ENCODE data around the gene LPP. TPM values are rescaled to one million over a fixed set of nuclear protein-coding genes. Genes with fewer than 3 reads are reported as not detected.
"Not testable (repeated sequence)": the region's sequence is repeated elsewhere in the genome, so short reads cannot be mapped to it uniquely, and the experiment has no call there.

The LPP gene
- total RNA-seq, 1 experiment from 2014 or later, result 12.6 TPM

- in situ Hi-C loops (cut with HindIII; ENCODE audit: low sequenced_read_pairs), result no loop called here
- no peak for DNase-seq (ENCODE audit: low spot score)
These were observed 277.1 kb downstream of the LPP start for GRCh38 chr3:188431040-188431439.

DNA sequence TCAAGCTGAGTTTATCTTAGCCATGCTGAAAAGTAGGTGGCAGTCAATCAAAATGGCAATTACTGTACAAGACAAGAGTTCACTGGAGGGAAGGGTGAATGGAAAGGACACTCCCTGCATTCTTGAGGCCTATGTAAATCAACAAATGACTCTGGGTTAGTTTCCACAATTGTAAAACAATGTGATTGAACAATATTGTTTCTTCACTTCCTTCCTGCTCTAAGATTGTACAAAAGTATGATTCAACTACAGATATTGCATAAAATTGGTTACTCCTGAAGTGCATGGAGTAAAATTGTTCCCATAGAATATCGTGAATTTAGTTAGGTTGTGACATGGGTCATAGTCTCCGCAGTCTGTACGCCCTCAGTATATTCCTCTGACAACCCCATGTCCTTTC, 277.6 kb downstream of the LPP start:
- in situ Hi-C loops (cut with HindIII; ENCODE audit: low sequenced_read_pairs), result no loop called here

DNA sequence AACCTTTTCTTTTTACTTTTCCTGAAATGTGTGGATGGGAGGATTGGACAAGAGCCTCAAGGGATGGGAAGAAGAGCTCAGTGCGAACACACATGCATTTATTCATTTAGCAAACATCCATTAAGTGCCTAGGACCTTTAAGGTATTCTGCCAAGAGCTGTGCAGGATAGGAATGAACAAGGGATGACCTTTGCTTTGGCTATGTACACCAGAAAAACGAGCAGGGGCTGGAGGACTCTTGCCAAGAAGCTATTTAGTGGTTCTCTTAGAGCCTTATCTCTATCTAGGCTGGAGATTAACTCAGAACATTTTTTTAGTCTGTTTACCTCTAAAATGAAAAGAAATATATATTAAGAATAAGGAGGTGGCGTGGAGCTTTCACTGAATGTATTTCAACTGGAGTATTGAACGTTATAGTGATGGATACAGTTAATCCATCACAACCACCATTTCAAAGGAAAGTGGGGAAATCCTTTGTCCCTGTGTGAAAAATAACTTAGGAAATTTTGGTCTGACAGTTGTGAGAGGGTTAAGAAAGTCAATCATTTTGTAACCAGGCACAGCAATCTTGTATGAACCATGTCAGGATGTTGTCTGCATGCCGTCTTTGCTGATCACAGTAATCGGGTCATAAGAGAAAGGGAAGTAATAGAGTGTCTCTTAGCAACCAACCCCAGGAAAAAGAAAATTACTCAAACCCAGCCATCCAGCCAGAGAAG, 279.0 kb downstream of the LPP start:
- DNase-seq (ENCODE audit: low spot score), result no peak
- in situ Hi-C loops (cut with HindIII; ENCODE audit: low sequenced_read_pairs), result no loop called here

More for the DNA sequence above, 277.6 kb downstream of the LPP start:
- DNase-seq (ENCODE audit: low spot score), result no peak

- in situ Hi-C loops (cut with HindIII; ENCODE audit: low sequenced_read_pairs), result no loop called here
- DNase-seq (ENCODE audit: low spot score), result no peak
These were observed 279.7 kb downstream of the LPP start for GRCh38 chr3:188433521-188434150.

DNA sequence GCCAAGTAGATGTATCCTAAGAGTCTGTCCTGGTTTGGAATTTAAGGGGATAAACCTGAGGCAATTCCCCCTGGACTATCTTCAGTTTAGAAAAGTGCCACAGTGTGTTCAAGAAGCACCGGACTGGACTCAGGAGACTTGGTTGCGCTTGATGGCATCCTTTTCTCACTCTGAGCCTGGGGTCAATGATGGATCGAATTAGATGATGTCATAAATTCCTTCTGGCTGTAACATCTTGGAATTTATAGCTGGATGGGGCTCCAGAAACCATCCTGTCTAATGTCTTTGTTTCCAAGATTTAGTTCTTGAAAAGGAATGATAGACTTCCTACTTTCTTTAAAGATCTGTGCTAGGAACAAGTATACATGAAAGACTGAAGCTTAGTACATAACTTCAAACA, 280.6 kb downstream of the LPP start:
- in situ Hi-C loops (cut with HindIII; ENCODE audit: low sequenced_read_pairs), result no loop called here
- DNase-seq (ENCODE audit: low spot score), result no peak

DNA sequence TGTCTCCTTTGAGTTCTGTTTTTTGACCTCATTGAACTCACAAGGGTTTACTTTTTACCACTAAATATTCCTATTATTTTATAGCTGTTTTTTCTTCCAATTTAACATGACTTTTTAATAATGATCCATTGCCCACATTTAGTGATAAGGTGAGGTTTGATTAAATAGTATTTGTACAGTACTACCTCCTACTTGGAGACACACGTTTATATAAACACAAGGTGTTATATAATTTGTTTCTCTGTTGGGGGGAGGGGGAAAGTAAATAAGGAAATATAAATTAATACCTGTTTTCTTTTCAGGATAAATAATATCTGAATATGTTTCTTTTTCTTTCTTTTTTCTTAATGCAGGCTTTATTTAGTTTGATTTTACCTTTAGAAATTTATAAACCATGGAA, 281.3 kb downstream of the LPP start:
- no peak for DNase-seq (ENCODE audit: low spot score)

DNA sequence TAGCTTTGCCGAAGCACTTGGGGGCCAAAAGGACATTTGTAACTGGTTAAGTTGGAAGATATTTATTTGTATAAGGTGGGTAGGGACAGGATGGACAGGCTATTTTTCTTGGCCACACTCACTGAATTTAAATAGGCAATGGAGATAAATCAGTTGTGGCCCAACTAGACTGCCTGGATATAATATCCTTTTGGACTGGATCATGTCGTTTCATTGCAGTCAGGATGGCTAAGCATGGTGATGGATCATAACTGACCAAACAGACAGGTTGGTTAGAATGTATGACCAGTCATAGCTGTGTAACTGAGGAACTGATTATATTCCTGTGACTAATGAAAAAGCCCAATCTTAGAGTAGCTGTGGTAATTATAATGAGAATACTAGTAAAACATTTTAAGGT, 284.0 kb downstream of the LPP start:
- no peak for DNase-seq (ENCODE audit: low spot score)
- in situ Hi-C loops (cut with HindIII; ENCODE audit: low sequenced_read_pairs), result no loop called here

More for the DNA sequence above, 281.3 kb downstream of the LPP start:
- in situ Hi-C loops (cut with HindIII; ENCODE audit: low sequenced_read_pairs), result no loop called here

GRCh38 chr3:188439080-188439479, 285.1 kb downstream of the LPP start:
- no peak for DNase-seq (ENCODE audit: low spot score)
- in situ Hi-C loops (cut with HindIII; ENCODE audit: low sequenced_read_pairs), result no loop called here

DNA sequence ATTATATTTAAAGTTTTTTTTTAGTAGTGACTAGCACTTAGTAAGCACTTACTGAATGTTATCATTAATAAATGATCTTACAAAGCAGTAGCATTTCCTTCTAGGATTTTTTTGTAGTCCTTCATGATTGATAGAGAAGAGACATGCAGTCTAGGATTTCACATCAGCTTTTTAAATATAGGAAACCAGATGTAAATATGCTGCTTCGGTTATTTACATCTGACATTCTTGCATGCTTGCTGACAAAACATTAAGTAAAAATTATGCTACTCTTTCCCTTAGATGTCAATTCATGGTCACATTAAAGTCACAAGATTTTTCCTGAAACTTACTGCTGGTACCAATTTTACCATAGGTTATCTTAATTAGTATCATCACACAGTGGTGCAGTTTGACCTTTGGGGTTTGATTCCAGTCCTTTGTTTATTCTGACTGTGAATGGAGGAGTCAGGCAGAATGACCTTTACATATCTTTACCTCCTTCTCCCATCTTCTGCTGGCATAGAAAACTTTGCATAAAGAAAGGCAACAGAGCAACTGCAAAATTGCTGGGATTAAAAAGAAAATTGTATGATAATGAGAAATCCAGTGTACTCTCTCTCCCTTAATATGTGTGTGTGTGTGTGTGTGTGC, 286.5 kb downstream of the LPP start:
- no peak for DNase-seq (ENCODE audit: low spot score)
- in situ Hi-C loops (cut with HindIII; ENCODE audit: low sequenced_read_pairs), result no loop called here

DNA sequence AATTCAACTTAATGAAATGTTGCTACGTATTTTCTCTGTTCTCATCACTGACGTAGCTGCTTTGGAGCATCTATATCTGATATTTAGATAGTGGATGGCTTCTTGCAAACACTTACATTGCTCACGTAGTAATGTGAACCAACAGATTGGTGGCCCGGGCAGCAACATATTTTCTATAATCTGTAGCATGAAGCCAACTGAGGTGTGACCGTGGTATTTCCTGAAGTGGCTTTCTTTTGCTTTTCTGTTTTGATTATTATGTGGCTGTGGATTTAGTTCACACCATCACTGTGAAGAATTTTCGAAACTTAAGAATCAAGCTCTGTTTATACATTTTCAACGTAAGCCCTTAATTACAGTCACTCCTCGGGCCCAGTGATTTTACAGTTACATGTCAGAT, 288.5 kb downstream of the LPP start:
- no peak for DNase-seq (ENCODE audit: low spot score)
- in situ Hi-C loops (cut with HindIII; ENCODE audit: low sequenced_read_pairs), result no loop called here

DNA sequence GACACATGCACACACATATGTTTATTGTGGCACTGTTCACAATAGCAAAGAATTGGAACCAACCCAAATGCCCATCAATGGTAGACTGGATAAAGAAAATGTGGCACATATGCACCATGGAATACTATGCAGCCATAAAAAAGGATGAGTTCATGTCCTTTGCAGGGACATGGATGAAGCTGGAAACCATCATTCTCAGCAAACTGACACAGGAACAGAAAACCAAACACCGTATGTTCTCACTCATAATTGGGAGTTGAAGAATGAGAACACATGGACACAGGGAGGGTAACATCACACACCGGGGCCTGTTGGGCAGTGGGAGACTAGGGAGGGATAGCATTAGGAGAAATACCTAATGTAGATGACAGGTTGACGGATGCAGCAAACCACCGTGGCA, 291.2 kb downstream of the LPP start:
- in situ Hi-C loops (cut with HindIII; ENCODE audit: low sequenced_read_pairs); DNase-seq (ENCODE audit: low spot score): not testable (repeated sequence)

DNA sequence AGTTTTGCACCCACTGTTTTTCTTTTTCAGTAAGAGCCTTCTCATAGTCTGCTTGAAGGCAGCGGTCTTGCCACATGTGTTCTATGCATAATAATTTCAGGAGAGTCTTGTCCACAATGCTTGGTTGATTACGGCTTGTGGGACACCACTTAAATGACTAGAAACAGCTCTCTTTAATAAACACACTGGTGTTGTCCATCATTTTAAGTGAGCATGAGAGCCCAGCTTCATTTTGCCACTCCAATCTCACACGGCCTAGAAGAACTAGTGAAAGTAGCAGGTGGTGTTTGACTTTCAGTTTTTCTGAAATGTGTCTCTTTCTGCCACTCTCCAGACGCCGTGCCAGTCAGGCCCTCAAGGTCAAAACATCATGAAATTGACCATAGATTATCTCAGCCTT, 292.1 kb downstream of the LPP start:
- no peak for DNase-seq (ENCODE audit: low spot score)
- in situ Hi-C loops (cut with HindIII; ENCODE audit: low sequenced_read_pairs), result no loop called here

DNA sequence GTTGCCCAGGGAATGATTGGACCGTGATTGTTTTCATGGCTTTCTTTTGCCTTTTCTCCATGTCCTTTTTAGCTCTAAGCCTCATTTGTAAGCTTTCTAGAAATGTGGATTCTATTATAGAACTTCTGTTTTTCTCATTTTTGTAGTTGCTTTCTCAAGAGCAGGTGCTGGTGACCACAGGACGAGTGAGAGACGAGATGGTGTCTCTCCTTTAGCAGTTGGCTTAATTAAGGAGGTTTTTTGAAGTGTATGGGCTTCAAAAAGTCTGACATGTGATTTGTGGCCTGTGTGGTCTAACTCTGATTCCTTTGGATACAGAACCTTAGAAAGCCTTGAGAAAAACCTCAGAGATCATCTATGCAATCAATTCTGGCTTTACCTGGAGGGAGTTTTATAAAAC, 292.8 kb downstream of the LPP start:
- in situ Hi-C loops (cut with HindIII; ENCODE audit: low sequenced_read_pairs), result no loop called here
- DNase-seq (ENCODE audit: low spot score), result no peak

DNA sequence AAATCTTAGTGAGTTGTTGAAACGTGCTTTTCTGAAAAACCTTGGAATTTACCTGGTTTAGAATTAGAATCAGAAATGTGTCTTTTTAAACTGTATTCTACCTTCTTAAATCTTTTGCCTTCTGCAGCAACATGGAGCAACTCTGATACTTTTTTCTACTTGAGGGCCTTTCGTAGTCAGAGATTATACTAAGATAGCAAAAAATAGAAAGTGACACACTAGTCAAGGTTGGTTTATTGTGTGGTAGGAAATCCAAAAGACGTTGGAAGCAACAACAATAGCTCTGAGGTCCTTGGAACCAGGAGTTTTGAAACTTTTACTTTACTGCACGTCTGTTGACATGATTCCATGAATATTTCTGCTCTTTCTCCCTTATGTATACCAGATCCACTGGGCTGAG, 294.9 kb downstream of the LPP start:
- in situ Hi-C loops (cut with HindIII; ENCODE audit: low sequenced_read_pairs), result no loop called here
- no peak for DNase-seq (ENCODE audit: low spot score)

DNA sequence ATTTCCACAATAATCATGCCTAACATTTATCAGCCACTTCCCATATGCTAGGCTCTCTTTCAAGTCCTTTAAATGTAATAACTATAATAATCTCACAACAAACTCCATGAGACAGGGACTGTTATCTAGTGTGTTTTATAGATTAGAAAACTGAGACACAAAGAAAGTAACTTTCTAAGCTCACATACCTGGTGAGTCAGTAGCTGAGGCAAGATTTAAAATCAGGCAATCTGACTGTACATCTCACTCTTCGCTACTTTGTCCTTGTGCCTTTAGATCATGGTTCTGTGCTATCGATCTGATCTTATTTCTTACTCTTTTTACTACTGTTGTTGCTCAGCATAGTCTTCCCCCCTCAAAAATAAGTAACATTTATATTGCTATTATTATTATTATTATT, 295.5 kb downstream of the LPP start:
- DNase-seq (ENCODE audit: low spot score), result no peak
- in situ Hi-C loops (cut with HindIII; ENCODE audit: low sequenced_read_pairs), result no loop called here

DNA sequence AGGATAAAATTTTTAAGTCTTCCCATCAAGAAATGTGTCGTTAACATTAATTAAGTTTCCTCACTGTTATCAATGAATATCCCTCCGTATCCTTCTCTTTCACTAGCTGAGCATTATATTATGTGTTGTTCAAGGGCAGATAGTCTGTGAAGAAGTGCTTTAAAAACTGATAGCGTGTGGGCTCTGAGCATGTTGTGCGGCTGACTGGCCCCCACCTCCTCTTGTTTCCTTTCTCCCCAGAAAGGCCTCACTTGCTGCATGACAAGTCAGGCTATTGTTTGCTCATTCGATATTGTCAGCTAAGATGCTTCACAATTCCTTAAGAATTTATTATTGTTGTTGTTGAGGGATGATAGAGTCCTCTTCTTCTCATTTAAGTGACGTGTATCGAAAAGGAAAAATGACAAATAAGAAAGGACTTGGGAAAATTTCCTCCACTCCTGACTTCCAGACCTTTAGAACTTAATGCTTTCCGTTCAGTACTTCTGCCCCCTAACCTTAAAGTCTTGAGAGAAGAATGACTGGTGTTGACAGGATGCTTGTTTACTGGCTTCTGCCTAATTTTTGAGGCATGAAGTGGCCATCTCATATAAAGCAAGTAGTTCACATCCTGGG, 298.3 kb downstream of the LPP start:
- in situ Hi-C loops (cut with HindIII; ENCODE audit: low sequenced_read_pairs), result no loop called here
- no peak for DNase-seq (ENCODE audit: low spot score)

DNA sequence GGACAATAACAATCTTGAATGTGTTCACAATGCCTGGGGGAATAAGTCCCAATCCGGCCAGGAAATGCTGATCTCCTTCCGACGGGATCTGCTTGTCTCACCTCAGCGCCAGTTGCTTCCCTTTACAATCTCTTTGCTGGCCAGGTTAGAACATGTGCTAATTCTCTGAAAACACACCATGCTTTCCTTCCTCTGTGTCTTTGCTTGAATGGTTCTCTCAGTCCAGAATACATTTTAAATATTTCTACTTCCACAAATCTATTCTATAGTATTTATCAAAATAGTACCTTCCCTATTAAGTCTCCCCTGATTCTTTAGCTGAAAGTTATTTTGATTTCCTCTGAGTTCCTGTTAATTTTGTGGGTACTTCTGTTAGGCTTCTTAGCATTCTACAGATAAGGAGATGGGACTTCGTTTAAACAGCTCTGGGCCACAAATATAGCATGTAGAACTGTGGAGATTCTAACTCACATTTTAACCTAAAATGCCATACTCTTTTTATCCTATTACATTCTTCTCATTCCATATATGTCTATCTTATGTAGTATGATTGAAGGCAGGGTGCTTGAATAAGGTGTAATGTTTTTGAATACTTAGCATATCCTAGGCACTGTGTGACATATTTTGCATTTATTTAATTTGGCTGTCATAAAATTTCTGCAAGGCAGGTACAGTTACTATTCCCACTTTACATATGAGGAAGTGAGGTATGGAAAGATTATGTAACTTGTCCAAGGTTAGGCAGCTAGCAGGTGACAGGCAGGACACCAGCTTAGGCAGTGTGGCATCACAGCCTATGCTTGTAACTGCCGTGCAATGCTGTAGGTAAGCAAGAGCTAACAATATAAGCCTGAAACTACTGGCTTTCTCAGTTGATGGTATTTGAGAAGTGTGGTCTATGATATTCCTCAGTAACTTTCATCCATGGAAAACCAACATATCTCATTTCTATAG, 299.8 kb downstream of the LPP start:
- in situ Hi-C loops (cut with HindIII; ENCODE audit: low sequenced_read_pairs), result no loop called here
- DNase-seq (ENCODE audit: low spot score), result no peak

DNA sequence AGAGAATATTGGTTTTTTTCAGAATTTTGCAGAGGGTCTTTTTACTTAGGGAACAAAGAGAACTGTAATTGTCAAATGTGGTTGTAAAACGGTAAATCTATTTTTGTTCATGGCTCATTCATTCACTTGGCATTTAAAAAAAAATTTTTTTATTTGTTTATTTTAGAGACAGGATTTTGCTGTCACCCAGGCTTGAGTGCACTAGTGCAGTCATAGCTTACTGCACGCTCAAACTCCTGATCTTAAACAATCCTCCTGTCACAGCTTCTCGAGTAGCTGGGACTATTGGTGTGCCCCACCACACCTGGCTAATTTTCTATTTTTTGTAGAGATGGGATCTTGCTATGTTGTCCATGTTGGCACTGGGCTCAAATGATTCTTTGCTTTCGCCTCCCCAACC, 301.8 kb downstream of the LPP start:
- no peak for DNase-seq (ENCODE audit: low spot score)
- in situ Hi-C loops (cut with HindIII; ENCODE audit: low sequenced_read_pairs), result no loop called here

DNA sequence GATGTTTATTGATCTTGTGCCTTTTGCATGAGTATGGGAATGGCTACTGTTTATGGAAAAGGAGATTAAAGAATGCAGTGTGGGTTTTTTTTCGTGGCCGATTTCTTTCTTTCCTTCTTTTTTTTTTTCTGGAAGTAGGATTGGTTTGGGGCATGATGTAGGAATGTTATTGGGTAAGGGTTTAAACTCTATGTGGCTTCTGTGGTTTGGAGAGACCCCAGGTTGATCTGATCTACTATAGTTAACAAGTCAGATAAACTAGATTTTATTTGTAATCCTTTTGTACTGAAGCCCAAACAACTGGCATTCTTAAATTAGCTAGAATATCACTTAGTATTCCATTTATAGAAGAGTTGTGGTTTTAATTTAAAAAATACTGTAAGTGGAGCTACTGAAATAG, 304.8 kb downstream of the LPP start:
- in situ Hi-C loops (cut with HindIII; ENCODE audit: low sequenced_read_pairs), result no loop called here
- no peak for DNase-seq (ENCODE audit: low spot score)

Data from G401 (cell line).